Measurements from ENCODE around the gene NGFR.

Gene NGFR, protein sequence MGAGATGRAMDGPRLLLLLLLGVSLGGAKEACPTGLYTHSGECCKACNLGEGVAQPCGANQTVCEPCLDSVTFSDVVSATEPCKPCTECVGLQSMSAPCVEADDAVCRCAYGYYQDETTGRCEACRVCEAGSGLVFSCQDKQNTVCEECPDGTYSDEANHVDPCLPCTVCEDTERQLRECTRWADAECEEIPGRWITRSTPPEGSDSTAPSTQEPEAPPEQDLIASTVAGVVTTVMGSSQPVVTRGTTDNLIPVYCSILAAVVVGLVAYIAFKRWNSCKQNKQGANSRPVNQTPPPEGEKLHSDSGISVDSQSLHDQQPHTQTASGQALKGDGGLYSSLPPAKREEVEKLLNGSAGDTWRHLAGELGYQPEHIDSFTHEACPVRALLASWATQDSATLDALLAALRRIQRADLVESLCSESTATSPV

DNA sequence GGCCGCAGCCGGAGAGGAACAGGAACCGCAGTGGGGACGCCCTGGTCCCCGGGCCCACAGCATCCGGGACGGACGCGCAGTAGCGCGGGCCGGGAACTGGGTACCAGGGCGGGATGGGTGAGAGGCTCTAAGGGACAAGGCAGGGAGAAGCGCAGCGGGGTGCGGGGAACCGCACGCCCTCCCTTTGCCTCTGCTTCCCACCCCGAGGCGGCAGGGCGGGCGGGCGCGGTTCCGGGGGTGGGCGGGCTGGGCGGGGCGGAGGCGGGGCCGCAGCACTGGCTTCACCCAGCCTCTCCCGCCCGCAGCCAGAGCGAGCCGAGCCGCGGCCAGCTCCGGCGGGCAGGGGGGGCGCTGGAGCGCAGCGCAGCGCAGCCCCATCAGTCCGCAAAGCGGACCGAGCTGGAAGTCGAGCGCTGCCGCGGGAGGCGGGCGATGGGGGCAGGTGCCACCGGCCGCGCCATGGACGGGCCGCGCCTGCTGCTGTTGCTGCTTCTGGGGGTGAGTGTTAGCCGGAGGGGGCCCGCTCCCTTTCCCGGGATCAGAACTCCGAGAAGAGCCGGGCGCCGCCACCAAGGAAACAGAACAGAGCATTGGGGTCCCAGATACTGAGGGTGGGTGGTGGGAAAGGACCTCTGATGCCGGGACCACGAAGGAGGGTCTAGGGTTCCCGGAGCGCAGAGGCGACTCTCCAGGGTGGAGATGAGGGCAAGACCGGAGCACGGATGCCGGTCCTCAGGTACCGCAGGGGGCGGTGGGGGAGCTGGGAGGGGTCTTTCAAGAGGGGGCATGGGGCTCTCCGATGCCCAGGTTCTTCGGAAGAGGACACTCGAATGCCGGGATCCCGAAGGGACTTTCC is at the start of gene NGFR:
Gene NGFR (plus strand): TSS at position 308 of the 856 bp plus-strand sequence. CDS start 125 bp downstream, at position 433.
- H3K27ac Mint-ChIP-seq, result no peak within 1 kb of the TSS
- peak; percentile 65 for DNase-seq
- H3K4me1 Mint-ChIP-seq, result peaks cover 31% of the 10 kb centered on the region
- CTCF ChIA-PET, result interaction anchor here (0.9 to 3.8 kb wide), 3 partner anchors 14 to 61 kb away, joined by 3 to 40 read pairs (median 24); no protein-coding TSS in a partner anchor
- H3K27me3 Mint-ChIP-seq, result peaks cover 88% of the 10 kb centered on the region
- H3K4me3 Mint-ChIP-seq, result peak within 1 kb of the TSS; percentile 73
- H3K9me3 Mint-ChIP-seq, result no peaks in the 10 kb centered on the region
- no peaks in the 10 kb centered on the region for H3K36me3 Mint-ChIP-seq

DNA sequence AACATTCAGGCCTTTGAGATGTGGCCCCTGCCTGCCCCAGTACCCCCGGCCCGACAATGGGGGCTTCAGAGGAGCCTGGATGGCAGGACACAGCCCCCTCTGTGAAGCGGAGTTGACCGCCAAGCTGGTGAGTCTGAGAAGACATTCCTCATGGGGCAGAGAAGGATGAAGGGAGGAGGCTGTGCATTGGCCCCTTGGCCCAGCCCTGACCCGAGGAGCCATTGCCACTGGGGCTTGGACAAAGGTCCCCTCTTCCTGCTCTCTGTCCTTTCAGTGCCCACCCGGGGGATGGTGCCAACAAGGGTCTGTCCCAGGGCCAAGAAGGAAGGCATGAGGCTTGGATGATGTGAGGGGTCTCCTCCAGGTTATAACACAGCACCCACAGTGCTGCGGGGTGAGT is 49.5 kb upstream of the NGFR start:
- peaks cover 68% of the 10 kb centered on the region for H3K27me3 Mint-ChIP-seq
- H3K27ac Mint-ChIP-seq, result no peak overlapping the region
- H3K36me3 Mint-ChIP-seq, result no peaks in the 10 kb centered on the region
- peaks cover 7% of the 10 kb centered on the region for H3K4me1 Mint-ChIP-seq
- H3K4me3 Mint-ChIP-seq, result no peak overlapping the region
- no peaks in the 10 kb centered on the region for H3K9me3 Mint-ChIP-seq
- DNase-seq, result peak; percentile 17
- CTCF ChIA-PET, result interaction anchor here (0.6 to 1.0 kb wide), 2 partner anchors 10 to 46 kb away, joined by 3 to 5 read pairs; no protein-coding TSS in a partner anchor

DNA sequence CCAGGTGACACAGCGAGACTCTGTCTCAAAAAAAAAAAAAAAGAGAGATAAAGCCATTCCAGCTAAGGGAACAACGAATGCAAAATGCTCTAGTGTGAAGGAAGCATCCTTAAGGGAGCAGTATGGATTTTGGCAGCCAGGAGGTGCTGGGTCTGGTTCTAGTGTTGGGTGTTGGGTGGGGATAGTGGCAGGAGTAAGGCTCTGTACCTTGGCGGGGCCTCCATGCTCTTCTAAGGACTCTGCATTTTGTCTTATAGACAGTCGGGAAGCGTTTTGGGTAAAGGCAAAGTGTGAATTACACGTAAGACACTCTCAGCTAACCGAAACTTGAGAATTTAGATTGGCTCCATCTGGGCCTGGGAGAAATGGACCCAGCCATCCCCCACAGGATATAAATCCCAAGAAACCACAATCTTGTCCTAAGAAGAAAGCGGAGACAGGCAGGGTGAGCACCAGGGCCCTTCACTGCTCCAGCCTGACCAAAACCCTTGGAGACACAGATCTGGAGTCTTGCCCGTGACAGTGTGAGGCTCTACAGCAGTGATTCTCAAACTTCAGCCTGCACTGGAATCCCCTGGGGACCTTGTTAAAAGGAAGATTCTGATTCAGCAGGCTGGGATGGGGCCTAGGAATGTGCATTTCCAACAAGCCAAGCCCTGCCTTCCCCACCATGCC is 47.3 kb upstream of the NGFR start:
- H3K9me3 Mint-ChIP-seq, result no peaks in the 10 kb centered on the region
- DNase-seq, result no peak
- H3K27ac Mint-ChIP-seq, result no peak overlapping the region
- no peaks in the 10 kb centered on the region for H3K36me3 Mint-ChIP-seq
- H3K27me3 Mint-ChIP-seq, result peaks cover 53% of the 10 kb centered on the region
- no peak overlapping the region for H3K4me3 Mint-ChIP-seq
- peaks cover 22% of the 10 kb centered on the region for H3K4me1 Mint-ChIP-seq
- CTCF ChIA-PET, result interaction anchor here (1.6 kb wide), 1 partner anchor 13 kb away, joined by 3 read pairs; no protein-coding TSS in a partner anchor

DNA sequence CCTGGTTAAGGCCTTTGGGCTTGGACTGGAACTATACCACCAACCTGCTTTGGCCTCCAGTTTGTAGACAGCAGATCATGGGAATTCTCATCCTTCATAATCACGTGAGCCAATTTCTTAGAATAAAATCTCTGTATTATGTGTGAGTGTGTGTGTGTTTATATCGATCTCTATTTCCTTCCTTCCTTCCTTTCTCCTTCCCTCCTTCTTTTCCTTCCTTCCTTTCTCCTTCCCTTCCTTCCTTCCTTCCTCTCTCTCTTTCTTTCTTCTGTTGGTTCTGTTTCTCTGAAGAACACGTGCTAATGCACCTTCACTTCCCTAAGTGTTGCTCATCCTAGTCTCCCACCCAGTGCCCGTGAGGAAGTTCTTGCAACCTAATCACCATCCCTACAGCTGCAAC is 44.9 kb upstream of the NGFR start:
- Mint-ChIP-seq H3K27me3 (peaks cover 57% of the 10 kb centered on the region), H3K9me3 (no peaks in the 10 kb centered on the region), H3K4me1 (peaks cover 23% of the 10 kb centered on the region), H3K4me3 (no peak overlapping the region), H3K27ac (peak overlapping the region; percentile 40), H3K36me3 (no peaks in the 10 kb centered on the region)
- DNase-seq, result no peak
- CTCF ChIA-PET, result no interaction called here

DNA sequence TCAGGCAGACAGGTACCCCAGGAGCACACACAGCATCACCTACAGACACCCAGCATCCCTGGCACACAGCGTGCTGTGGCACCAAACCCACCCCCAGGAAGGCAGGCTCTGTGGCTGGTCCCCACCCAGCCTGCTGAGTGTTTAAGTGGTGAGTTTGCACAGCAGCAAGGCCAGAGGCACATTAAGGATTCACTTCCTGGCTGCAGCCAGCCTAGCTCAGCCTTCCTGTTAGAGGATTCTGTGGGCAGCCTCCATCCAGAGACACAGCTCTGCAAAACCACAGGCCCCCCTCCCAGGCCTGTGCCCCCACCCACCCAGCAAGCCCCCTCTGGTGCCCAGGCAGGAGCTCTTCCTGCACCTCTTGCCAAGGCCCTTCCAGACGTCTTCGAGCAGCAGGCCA is 44.4 kb upstream of the NGFR start:
- peak; percentile 26 for DNase-seq
- Mint-ChIP-seq H3K27me3 (peaks cover 56% of the 10 kb centered on the region), H3K9me3 (no peaks in the 10 kb centered on the region), H3K36me3 (no peaks in the 10 kb centered on the region), H3K4me3 (no peak overlapping the region), H3K4me1 (peaks cover 23% of the 10 kb centered on the region), H3K27ac (no peak overlapping the region)
- CTCF ChIA-PET, result no interaction called here

DNA sequence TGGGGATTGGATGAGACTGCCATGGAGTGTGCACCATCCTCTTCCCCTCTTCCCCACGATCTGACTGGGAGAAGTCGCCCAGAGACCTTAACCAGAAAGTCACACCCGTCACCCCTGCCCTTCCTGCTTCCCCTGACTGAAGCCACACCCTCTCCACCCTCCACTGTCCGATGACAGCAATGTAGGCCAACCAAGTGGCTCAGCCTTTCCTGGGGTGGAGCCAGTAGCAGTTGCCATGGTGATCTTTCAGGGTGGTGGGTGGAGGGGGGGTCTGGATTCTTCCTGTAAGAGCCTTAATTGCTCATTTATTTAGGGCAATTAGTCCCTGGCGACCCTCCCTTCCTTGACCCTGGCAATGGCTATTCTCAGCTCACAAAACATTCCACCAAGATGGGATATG is 42.9 kb upstream of the NGFR start:
- H3K4me3 Mint-ChIP-seq, result no peak overlapping the region
- CTCF ChIA-PET, result interaction anchor here (1.0 to 1.4 kb wide), 2 partner anchors 10 to 17 kb away, joined by 3 to 5 read pairs; no protein-coding TSS in a partner anchor
- DNase-seq, result no peak
- peaks cover 59% of the 10 kb centered on the region for H3K27me3 Mint-ChIP-seq
- H3K4me1 Mint-ChIP-seq, result peaks cover 23% of the 10 kb centered on the region
- no peak overlapping the region for H3K27ac Mint-ChIP-seq
- H3K9me3 Mint-ChIP-seq, result no peaks in the 10 kb centered on the region
- no peaks in the 10 kb centered on the region for H3K36me3 Mint-ChIP-seq

DNA sequence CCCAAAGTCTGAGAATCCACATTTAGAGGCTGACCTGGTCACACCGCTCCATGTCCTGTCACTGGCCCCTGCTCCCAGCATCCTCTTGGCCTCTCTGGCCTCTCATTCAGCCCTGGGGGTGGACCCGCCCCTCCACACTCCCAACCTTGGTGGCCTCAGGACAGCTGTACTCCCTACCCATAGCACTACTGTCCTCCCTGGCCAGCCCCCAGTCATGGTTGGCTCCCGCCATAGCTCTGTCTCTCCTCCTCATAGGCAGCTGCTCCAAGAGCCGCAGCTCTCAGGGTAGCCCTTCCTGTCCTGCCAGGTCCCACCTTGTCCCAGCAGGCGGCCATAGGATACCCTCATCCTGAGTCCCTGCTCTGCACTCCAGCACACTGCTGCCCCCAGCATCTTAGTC is 42.4 kb upstream of the NGFR start:
- H3K27me3 Mint-ChIP-seq, result peaks cover 60% of the 10 kb centered on the region
- H3K4me1 Mint-ChIP-seq, result peaks cover 23% of the 10 kb centered on the region
- no peaks in the 10 kb centered on the region for H3K36me3 Mint-ChIP-seq
- no peak overlapping the region for H3K4me3 Mint-ChIP-seq
- DNase-seq, result no peak
- CTCF ChIA-PET, result interaction anchor here (1.0 to 1.4 kb wide), 2 partner anchors 9 to 17 kb away, joined by 3 to 5 read pairs; no protein-coding TSS in a partner anchor
- no peak overlapping the region for H3K27ac Mint-ChIP-seq
- no peaks in the 10 kb centered on the region for H3K9me3 Mint-ChIP-seq

DNA sequence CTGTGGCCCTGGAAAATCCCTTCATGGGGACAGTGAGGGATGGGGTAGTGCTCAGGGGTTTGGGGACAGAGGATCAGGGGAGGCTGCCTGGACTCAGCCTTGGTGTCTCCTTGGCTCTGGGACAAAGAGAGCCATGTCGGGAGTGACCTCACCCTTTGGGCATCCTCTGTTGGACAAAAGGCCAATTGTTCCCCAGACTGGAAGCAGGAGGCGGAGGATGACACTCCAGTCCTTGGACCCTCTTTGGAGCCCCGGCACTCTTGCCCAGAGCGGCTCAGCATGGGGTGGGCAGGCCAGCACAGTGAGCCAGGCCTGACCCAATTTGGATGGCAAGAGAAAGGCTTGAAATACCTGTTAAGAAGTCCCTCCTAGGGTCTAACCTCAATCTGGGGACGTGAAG is 41.0 kb upstream of the NGFR start:
- H3K9me3 Mint-ChIP-seq, result no peaks in the 10 kb centered on the region
- H3K4me1 Mint-ChIP-seq, result peaks cover 23% of the 10 kb centered on the region
- H3K27ac Mint-ChIP-seq, result no peak overlapping the region
- H3K4me3 Mint-ChIP-seq, result no peak overlapping the region
- CTCF ChIA-PET, result no interaction called here
- H3K27me3 Mint-ChIP-seq, result peaks cover 63% of the 10 kb centered on the region
- H3K36me3 Mint-ChIP-seq, result no peaks in the 10 kb centered on the region
- no peak for DNase-seq

DNA sequence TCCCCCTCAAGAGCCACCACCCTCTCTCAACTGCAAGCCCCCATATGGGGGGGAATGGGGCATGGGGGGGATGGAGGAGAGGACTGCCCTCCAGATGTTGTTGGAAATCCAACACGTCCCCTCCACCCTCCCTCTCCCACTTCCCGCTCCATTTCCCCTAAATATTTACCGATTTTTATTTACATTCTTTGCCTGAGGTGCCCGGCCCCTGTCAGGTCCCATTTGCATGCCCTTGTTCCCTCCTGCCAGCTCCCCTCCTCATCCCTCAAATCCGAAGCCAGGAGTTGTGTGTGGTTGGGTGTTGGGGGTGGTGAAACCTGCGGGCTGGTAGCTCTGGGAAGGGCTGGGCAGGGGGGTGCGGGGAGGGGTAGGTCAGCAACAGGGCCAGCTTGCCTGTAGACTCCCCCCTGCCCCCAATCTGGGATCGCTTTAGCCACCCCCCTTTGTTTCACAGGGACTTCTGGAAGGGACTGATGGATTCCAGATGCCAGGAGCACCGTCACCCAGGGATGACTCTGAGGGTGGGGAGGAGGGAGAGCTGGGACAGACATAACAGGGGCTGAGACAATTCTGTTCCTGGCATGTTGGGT is 39.7 kb upstream of the NGFR start:
- Mint-ChIP-seq H3K4me3 (no peak overlapping the region), H3K9me3 (no peaks in the 10 kb centered on the region)
- no peak for DNase-seq

DNA sequence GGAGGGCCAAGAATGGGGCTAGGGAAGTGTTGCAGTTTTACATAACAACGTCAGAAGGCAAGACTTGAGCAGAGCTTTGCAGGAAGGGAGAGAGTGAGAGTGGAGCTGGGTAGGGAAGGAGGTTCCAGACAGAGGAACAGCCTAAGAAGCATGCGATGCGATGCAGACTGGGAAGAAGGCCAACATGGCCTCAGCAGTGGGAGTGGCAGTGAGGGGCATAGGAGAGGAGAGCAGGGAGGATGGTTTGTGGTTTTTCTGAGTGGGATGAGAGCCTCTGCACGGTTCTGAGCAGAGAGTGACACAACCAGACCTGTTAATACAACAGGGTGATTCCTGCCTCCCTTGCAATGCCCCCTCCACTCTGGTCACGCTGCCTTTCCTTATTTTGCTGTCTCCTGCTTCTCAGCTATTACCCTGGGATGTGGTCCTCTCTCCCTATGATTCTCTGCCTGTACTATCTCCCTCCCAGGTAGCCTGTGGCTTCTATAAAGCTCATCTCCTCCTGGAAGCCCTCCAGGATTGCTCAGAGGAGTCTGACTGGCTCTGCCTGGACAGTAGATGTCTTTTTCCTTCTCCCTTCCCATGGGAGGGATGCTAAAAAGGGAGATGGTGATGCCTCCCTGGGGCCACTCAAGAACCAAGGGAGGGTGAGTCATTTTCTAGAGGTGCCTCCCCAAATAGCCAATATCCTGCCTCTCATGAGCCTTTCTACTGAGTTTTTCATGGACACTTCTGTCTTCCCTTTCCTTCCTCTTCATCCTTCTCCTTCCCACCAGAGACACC is 38.7 kb upstream of the NGFR start:
- Mint-ChIP-seq H3K4me1 (peaks cover 8% of the 10 kb centered on the region), H3K4me3 (no peak overlapping the region), H3K27me3 (peaks cover 83% of the 10 kb centered on the region), H3K36me3 (no peaks in the 10 kb centered on the region), H3K9me3 (no peaks in the 10 kb centered on the region), H3K27ac (no peak overlapping the region)
- no peak for DNase-seq
- CTCF ChIA-PET, result interaction anchor here (0.6 to 1.0 kb wide), 3 partner anchors 27 to 100 kb away, joined by 3 read pairs; no protein-coding TSS in a partner anchor

More for the DNA sequence above, 39.7 kb upstream of the NGFR start:
- H3K27ac Mint-ChIP-seq, result no peak overlapping the region
- peaks cover 18% of the 10 kb centered on the region for H3K4me1 Mint-ChIP-seq
- no peaks in the 10 kb centered on the region for H3K36me3 Mint-ChIP-seq
- peaks cover 75% of the 10 kb centered on the region for H3K27me3 Mint-ChIP-seq
- CTCF ChIA-PET, result no interaction called here

DNA sequence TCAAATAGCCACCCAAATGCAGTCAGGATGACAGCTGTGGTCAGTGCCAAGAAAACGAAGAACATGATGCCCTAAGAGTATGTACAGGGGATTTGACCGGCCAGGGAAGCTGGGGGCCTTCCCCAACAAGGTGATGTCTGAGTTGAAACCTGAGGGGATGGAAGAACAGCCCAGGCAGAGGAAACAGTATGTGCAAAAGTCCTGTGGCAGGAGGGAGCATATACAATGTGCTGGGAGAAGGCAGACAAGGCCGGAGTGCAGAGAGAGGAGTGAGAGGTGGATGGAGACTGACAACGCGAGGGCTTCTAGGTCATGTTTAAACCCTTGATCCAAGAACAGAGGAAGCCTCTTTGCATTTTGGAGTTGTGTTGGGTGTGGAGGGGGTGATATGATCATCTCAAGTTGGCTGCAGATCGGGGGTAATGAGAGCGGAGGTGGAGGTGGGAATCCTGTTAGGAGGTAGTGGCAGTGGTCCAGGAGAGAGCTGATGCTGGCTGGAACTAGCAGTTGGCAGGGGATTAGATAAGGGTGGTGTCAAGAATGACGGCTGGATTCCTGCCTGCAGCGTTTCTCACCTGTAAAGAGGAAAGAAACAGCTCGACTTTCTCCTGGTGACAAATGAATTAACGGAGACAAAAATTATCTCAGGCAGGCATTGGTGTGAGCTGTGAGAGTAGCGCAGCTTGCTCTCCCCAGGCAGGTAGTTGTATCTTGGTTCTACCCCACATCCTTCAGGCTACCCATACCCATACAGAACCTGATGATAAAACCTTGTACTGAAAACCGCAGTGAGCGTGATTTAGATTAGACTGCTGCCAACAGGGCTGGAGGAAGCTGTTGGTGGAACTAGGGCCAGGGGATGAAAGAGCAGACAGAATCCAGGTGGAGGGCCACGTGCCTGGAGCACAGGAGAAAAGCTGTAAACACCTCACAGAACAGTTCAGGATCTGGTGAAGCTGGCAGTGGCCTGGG is 37.2 kb upstream of the NGFR start:
- CTCF ChIA-PET, result interaction anchor here (0.7 to 1.4 kb wide), 3 partner anchors 22 to 100 kb away, joined by 3 read pairs; no protein-coding TSS in a partner anchor
- Mint-ChIP-seq H3K36me3 (no peaks in the 10 kb centered on the region), H3K9me3 (no peaks in the 10 kb centered on the region), H3K27ac (no peak overlapping the region), H3K27me3 (peaks cover 91% of the 10 kb centered on the region), H3K4me3 (no peak overlapping the region), H3K4me1 (peaks cover under 1% of the 10 kb centered on the region)
- DNase-seq, result no peak

DNA sequence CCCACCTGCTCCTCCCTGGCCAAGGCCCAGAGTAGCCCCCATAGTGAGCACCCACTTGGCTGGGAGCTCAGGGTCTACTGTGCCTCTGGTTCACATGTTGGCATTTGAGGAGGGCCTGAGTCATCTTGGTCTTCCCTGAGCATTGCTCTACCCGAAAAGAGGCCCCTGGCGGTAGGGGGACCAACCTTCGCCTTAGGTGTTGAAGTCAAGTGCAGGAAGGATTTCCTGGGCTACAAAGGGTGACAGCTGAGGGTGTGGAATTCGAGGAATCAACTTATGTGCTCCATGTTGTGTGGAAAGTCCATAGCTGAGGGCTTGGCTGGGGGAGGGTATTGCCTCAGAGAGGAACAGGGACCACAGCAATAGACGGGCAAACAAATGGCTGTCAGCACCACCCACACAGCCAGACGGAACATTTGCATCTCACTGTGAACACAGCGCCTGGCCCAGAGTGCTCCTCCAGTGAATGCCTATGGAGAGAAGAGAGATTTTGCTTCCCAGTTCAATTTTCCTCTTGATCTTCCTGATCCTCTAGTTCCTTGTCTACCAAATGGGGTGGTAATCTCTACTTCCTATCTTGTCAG is 35.6 kb upstream of the NGFR start:
- CTCF ChIA-PET, result no interaction called here
- H3K36me3 Mint-ChIP-seq, result no peaks in the 10 kb centered on the region

More for the DNA sequence above, 35.6 kb upstream of the NGFR start:
- Mint-ChIP-seq H3K9me3 (peaks cover 6% of the 10 kb centered on the region), H3K4me1 (no peaks in the 10 kb centered on the region), H3K27ac (no peak overlapping the region), H3K4me3 (no peak overlapping the region), H3K27me3 (peaks cover 90% of the 10 kb centered on the region)
- no peak for DNase-seq

Data from activated naive CD4-positive, alpha-beta T cell treated with anti-CD3 and anti-CD28 coated beads, Interleukin-2, amount 10 ng/mL, durations not matched to agents 7 days and 5 days (primary cell).